GM20000 (cell line): ENCODE data around the gene CFAP100.

Experiments used
- DNase-seq: peaks from one replicate; pipeline ENCODE4 v3.0.0; 2012; ENCODE audit warnings: low spot score
- TF ChIP-seq, protein P1 (sequence below): IDR thresholded peaks from 2 replicates; pipeline ENCODE4 v1.5.1; 2012; ENCODE audit warnings: mild to moderate bottlenecking, control low read depth; ENCODE audit errors: extremely low read depth, missing control alignments

CFAP100 gene

DNA sequence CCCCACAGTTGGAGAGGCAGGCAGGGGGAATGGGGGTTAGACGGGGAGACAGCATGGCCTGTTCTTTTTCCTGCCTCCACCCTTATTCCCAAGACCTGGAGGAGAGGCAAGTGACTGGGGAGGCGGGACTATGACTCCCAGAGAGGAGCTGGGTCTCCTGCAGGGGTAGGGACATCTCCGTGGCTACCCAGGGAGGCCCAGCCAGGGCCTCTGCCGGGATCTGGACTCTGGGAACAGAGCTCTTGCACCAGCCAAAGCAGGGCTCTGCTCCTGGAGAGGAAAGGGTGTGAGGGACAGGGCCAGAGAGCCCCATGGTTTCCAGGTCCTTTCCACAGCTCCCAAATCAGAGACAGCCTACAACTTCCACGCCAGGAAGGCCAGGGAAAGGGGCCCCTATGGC is 22.8 kb downstream of the CFAP100 start:
- DNase-seq: no peak
- TF ChIP-seq, protein P1, sequence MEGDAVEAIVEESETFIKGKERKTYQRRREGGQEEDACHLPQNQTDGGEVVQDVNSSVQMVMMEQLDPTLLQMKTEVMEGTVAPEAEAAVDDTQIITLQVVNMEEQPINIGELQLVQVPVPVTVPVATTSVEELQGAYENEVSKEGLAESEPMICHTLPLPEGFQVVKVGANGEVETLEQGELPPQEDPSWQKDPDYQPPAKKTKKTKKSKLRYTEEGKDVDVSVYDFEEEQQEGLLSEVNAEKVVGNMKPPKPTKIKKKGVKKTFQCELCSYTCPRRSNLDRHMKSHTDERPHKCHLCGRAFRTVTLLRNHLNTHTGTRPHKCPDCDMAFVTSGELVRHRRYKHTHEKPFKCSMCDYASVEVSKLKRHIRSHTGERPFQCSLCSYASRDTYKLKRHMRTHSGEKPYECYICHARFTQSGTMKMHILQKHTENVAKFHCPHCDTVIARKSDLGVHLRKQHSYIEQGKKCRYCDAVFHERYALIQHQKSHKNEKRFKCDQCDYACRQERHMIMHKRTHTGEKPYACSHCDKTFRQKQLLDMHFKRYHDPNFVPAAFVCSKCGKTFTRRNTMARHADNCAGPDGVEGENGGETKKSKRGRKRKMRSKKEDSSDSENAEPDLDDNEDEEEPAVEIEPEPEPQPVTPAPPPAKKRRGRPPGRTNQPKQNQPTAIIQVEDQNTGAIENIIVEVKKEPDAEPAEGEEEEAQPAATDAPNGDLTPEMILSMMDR: no peak

DNA sequence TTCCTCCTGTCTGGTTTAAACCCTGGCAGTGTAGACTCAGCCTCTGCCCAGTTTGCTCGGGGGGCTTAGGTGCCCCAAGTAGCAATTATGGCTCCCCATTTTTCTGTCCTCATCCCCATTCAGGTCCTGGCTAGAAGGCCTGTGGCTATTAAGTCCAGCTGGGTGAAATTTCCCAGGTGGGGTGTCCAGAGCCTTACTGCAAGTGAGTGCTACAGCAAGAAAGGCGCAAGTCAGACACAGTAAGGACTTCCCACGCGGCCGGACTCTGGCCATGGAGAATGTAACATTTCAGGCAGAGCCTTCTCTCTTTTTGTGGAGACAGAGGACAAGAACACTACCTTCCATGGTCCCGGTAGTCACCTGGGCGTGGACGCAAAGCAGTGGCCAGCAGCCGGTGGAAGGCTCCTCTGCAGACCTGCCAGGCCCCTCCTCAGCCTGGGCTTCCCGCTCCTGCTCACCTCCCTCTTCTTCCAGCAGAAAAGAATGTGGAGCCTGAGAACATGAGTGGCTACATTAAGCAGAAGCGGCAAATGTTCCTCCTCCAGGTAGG is 23.3 kb downstream of the CFAP100 start:
- TF ChIP-seq, protein P1: no peak
- no peak for DNase-seq

DNA sequence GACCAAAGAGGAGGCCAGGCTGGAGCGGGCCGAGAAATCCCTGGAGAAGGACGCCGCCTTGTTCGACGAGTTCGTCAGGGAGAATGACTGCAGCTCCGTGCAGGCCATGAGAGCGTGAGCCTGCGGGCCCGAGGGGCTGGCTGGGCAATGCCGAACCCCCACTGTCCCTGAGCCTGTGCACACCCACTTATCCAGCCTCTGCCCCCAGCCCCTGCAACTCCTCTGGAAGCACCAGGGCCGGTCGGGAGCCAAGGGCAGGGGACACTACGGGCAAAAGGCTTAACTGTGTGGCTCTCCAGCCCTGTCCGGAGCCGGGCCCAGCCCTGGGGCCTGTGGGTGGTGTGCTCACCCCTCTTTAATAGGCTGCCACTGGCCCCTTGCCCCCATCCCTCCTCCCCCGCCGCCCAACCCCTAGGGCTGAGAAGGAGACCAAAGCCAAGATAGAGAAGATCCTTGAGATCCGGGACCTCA is 24.0 kb downstream of the CFAP100 start:
- TF ChIP-seq, protein P1: no peak

DNA sequence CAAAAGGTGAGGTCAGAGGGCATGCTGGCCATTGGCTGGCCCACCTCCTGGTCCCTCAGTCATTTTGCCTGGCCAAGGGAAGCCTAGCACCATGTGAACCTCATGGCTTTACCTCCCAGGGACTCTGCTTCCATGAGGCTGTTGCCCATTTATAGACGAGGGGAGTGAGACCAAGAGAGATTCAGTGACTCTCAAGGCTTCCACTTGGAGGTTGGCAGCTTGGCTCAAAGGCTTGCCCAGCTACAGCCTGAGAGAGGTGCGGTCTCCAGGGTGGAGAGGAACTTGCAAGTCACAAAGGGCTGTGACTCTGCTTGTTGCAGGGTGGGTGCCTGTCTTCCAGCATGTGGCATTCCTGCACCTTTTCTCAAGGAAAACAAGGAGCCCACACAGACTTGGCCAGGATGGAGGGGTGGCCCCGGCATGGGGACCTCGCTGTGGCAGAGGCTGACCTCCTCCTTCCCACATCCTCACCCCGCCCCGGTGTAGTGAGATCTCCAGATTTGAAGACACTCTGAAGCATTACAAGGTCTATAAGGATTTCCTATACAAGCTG is 24.5 kb downstream of the CFAP100 start:
- TF ChIP-seq, protein P1: no peak
- DNase-seq: no peak

More for the DNA sequence above, 24.0 kb downstream of the CFAP100 start:
- DNase-seq: no peak

DNA sequence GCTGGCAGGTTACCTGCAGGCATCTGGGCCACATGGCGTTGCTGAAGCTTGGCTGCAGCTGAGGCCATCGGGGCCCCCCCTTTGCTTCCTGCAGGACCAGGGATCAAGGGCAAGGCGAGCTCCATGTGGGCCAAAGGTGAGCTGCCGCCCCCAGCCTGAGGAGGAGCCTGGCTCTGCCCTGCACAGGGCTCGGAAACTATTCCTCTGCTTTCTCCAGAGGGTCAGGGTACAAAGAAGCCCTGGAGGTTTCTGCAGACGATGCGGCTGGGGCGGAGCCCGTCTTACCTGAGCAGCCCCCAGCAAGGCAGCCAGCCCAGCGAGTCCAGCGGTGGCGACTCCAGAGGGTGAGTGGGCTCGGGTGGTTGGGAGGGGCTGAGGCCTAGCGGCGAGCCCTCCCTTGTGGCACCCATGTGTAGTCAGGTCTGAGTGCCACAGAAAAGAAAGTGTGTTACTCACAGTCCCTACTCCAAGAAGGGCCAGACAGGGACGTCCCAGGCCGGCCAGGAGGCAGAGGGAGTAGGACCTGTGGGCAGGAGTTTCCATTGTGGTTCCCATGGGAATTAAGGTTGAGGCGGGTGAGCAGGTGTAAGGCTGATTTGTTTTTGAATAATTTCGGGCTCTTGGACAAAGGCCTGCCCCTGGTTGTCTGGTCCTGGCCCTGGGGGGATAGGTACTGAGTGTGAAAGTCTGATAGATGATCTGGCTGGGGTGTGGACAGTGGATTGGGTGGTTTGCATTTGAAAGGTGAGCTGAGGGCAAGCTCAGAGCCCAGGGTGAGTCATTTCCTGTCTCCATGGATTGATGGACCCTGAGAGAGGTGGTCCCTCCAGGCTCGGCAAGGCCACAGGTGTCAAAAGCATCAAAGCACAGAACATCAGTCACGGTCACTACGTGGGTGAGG is 25.4 kb downstream of the CFAP100 start:
- DNase-seq: no peak
- TF ChIP-seq, protein P1: no peak

DNA sequence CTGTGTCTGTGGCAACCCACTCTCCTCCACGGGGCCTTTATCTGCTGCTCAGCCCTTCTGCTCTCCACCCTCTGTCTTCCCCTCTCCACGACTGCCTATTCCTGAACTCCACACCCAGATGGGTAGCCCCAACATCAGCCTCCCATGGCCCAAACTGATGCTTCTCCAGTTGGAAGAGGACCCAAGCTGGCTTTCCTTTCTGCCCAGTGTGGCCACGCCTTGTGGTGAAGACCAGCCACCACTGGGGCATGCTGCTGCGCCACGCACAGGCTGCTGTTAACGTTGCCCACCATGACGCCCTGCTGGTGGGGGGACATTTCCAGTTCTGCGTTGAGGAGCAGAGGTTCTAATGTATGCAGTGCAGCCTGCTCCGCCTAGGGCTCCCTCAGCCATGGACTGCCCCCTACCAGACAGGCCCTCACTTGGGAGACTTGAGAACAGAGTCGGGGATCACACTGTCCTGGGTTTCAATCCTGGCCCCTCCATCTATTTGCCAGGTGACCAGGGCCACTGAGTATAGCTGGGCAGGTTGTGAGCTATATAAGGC is 26.9 kb downstream of the CFAP100 start:
- no peak for DNase-seq
- TF ChIP-seq, protein P1: no peak

DNA sequence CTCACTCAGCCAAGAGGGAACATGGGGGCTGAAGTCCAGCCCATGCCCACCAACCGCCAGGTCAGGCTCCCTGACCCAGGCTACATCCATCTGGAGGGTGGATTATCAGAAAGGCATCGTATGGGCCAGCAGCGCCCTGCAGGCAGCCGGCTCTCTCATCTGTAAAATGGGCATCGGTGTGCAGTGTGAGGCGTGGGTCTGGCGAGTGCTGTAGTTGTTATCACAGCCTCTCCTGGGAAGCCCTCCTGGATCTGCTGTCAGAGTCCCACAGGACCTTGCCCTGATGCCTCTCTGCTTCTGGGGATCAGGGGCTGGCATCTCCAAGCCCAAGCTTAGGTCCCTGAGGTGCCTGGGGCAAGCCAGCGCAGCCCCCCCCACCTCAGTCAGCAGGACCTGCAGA is 27.4 kb downstream of the CFAP100 start:
- TF ChIP-seq, protein P1: no peak
- DNase-seq: no peak
